Coronary artery (tissue), 2 donors: Measurements from ENCODE around the gene PARP8.

Experiments used
- DNase-seq: peaks from one replicate; pipeline ENCODE4 v3.0.0-alpha.2; 2017; ENCODE audit warnings: low spot score
- H3K27ac ChIP-seq, 2 donors: fragments of 200-600 bp; sonication (generic); one replicate each; pipeline ENCODE4 v1.5.1; 2016 to 2019
- H3K4me3 ChIP-seq: fragments of 200-600 bp; sonication (generic); 2 replicates; pipeline ENCODE4 v1.5.1; 2016; ENCODE audit warnings: mild to moderate bottlenecking, moderate library complexity
- TF ChIP-seq, protein P1 (sequence below): fragments of 200-600 bp; sonication (generic); IDR thresholded peaks from one replicate; pipeline ENCODE4 v1.5.1; 2019; ENCODE audit warnings: antibody characterized with exemption

The PARP8 gene

DNA sequence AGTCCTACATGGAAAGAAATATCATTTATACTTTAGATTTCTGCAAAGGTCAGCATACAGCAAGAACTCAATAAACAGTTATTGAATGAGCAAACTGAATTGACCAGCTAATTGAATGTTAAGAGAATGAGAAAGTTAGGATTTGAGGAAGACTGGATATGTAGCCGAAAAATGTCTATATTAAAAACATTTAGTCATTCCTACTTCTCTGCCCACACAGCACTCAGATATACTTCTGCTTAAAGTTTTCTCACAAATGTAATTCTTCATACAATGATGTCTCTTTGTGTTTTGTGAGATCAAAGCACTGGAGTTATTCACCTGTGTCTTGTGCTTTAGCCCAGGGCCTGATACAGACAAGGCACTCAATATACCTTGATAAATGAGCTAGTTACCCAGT is 188.6 kb downstream of the PARP8 start:
- TF ChIP-seq, protein P1, sequence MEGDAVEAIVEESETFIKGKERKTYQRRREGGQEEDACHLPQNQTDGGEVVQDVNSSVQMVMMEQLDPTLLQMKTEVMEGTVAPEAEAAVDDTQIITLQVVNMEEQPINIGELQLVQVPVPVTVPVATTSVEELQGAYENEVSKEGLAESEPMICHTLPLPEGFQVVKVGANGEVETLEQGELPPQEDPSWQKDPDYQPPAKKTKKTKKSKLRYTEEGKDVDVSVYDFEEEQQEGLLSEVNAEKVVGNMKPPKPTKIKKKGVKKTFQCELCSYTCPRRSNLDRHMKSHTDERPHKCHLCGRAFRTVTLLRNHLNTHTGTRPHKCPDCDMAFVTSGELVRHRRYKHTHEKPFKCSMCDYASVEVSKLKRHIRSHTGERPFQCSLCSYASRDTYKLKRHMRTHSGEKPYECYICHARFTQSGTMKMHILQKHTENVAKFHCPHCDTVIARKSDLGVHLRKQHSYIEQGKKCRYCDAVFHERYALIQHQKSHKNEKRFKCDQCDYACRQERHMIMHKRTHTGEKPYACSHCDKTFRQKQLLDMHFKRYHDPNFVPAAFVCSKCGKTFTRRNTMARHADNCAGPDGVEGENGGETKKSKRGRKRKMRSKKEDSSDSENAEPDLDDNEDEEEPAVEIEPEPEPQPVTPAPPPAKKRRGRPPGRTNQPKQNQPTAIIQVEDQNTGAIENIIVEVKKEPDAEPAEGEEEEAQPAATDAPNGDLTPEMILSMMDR = no peak
- H3K27ac ChIP-seq = no peak overlapping the region
- no peak for DNase-seq
- H3K4me3 ChIP-seq = no peak overlapping the region

DNA sequence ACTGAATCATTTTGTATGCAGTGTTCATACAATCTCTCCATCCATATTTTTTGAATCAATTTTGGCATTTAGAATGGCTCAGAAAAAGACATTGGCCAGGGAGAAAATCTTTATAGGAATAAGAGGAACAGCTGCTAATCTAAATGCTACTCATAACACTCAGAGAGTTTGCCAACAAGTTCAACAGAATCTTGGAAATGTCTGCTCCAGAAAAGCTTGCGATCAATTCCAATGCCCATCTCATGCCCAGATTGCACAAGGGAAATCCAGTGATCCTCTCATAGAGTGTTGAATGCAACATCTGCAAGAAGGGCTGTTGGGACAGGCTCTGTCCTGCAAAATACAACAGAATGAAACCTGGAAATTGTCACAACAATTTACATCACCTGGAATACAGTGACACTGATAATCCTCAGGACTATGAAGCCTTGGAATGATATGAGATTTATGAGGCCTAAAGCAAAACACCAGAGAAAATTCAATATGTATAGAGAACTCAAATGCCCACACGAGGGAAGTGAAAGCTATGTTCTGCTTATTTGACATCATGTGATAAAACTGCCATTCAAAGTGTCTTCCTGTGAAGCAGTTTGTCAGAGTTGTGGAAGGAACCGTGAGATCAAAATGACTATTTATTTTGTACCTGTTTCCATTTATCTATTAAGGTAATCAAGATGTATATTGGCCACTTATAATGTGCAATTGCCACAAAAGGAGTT is 190.1 kb downstream of the PARP8 start:
- H3K27ac ChIP-seq = no peak overlapping the region

DNA sequence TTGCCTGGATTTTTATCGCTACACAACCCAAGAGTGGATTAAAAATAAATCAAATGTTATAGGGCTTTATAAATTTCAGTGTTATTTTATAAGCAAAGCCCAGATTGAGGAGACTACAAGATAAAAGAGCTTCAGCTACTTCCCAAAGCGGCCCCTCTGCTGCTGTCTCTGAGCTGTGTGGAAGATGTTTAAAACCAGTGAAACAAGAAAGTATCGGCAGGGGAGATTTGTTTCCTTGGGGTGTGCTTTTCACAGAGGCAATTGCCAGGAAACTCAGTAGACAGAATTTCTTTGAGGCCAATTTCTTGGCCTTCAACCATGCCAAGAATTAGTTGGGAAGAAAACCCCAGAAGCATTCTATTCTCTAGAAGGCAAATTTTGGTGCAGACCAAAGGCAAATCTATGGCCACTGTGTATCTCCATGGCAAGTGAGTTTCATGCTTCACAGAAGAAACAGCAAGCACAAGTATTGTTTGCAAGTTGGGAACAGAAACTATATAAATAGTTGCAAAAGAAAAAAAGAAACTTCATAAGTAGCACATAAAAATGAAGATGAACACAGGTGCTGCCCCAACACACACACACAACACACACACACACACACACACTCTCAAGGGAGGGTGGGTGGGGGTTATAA is 197.2 kb downstream of the PARP8 start:
- H3K27ac ChIP-seq = no peak overlapping the region
- no peak for DNase-seq
- no peak overlapping the region for H3K4me3 ChIP-seq
- TF ChIP-seq, protein P1 = no peak

More for the DNA sequence above, 190.1 kb downstream of the PARP8 start:
- TF ChIP-seq, protein P1 = no peak
- no peak for DNase-seq
- H3K4me3 ChIP-seq = no peak overlapping the region

DNA sequence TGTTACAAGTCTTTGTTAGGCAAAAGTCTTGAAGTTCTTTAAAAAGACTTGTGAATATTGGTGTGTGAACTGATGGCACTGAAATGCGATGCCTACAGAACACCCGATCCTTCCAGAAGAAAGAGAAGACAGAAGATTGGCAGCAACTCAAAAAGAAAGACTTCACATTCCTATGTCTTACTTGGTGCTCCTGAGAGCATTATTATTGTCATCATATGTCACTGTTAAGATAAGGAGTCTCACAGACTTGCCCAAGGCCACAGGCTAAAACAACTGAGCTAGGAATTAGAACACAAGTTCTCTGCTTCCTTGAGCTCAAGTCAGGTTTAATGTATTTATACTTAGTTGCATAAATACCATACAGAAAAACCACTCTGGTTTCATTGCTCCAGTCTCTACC is 198.0 kb downstream of the PARP8 start:
- DNase-seq = no peak
- TF ChIP-seq, protein P1 = no peak
- H3K27ac ChIP-seq = no peak overlapping the region
- no peak overlapping the region for H3K4me3 ChIP-seq

DNA sequence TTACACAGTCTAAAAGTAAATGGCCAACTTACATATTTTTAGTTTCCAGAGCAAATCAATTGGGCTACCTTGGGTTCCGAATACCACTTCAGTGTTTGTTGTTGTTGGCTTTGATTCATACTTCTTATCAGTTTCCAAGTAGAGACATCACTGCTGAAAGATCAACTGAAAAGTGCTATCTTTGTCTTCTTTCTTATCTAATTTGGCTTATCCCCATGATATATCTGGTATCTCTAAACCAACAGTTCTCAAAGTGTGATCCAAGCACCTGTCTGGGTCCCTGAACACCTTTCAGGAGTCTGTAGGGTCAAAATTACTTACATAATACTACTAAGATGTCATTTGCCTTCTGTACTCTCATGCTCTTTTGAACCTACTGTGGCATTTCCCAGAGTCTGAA is 200.0 kb downstream of the PARP8 start:
- no peak overlapping the region for H3K4me3 ChIP-seq

DNA sequence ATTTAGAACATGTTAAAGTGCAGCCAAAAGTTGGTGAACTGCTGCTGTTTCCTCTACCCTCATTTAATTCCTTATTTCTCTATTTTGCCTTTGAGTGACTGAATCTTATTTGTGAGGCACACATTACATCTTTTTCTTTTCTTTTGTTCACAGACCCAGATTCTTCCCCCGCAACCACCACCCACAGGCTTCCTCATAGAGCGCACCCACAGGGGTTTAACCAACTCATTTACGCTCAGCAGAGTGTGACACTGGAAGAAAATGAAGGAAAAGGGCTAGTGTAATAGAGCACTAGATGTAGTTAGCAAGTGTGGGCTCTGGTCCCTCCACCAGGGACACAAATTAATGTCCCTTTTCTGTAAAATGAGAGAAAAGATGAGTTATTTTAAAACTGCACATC is 200.7 kb downstream of the PARP8 start:
- no peak for DNase-seq
- TF ChIP-seq, protein P1 = no peak
- Histone ChIP-seq H3K27ac (no peak overlapping the region), H3K4me3 (no peak overlapping the region)

More for the DNA sequence above, 200.0 kb downstream of the PARP8 start:
- TF ChIP-seq, protein P1 = no peak
- H3K27ac ChIP-seq = no peak overlapping the region
- DNase-seq = no peak
